HG03103 (cell line): ENCODE measurements around the gene CACNB2.

ENCODE experiments used
- ATAC-seq: cut with Tn5 transposase; IDR thresholded peaks from one replicate; pipeline ENCODE4 v1.9.1; 2021; ENCODE audit warnings: low read depth; ENCODE audit not compliant: unreplicated experiment

Gene CACNB2

DNA sequence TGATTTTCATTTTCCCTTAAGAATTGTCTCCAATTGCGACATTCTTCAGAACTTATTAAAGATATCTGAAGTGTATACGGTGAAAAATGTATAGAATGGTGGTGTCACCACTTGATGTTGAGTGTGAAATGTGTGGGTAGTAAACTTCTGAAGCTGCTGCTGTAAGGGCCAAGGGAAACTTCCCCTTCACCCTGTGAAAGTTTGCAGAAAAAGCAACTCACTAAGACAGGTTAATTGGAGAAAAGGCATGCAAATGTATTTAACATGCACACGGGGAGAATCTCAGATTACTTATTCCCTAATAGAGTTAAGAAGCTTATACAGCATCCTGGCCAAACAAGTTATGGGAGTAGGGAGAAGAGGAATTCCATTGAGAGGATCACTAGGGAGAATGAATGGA lies 338.1 kb downstream of the CACNB2 start:
- no peak for ATAC-seq

GRCh38 chr10:18479502-18479901 lies 339.3 kb downstream of the CACNB2 start:
- no peak for ATAC-seq

GRCh38 chr10:18483516-18484186 lies 343.4 kb downstream of the CACNB2 start:
- no peak for ATAC-seq

DNA sequence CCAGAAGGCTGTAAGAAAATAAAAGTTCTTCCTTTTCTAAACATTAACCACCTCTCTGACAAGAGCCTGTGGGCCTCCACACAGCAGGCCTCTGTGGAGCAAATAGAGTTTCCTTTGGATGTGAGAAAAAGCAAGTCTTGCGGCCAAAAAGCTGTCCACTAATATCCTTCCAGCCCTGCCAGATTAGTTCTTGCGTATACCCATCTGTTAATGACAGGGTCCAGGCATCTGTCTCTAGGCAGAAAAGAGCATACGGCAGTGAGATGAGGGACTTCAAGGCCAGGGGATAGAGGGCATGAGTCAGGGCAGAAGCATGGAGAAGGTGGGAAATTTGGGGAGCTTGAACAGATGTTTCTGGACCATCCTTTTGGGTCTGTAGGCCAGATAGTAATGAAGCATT lies 346.2 kb downstream of the CACNB2 start:
- no peak for ATAC-seq

GRCh38 chr10:18490755-18491154 lies 350.5 kb downstream of the CACNB2 start:
- ATAC-seq = no peak

- ATAC-seq = no peak
Observed at GRCh38 chr10:18497806-18498369, 357.7 kb downstream of the CACNB2 start.

DNA sequence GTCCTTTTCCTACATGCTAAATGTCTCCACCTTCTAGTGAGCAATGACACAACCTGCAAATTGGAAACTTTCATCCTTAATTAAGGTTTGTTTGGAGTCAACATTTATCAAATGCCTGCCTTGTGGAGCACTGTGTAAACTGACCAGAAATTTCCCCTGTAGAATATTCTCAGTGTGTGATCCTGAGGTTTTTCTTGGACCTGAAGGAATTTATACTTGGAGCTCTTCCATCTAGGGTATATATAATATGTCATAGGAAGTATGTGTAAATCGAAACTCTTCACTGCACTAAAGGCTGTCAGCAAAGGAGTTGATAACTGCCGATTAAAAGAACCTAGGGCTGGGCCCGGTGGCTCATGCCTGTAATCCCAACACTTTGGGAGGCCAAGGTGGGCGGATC lies 358.8 kb downstream of the CACNB2 start:
- no peak for ATAC-seq

- ATAC-seq = no peak
Observed at GRCh38 chr10:18500576-18500975, 360.4 kb downstream of the CACNB2 start.

DNA sequence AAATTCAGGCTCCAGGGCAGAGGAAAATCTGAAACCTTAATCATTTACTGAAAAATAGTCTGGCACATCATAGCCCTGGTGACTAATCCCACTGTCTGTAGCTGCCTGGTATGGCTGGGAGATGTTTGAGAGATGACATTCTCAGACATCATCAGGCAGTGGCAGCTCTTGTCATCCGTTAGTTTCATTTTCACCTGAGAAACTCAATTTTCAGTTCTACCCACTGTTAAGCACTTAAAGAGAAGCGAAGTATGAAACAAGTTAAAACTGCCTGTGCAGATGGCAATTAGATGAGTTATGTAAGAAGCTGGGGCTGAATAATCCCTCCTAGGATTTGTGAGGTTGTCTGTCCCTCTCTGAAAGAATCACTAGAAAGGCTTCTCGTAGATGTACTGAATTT lies 361.0 kb downstream of the CACNB2 start:
- ATAC-seq = peak; percentile 67

DNA sequence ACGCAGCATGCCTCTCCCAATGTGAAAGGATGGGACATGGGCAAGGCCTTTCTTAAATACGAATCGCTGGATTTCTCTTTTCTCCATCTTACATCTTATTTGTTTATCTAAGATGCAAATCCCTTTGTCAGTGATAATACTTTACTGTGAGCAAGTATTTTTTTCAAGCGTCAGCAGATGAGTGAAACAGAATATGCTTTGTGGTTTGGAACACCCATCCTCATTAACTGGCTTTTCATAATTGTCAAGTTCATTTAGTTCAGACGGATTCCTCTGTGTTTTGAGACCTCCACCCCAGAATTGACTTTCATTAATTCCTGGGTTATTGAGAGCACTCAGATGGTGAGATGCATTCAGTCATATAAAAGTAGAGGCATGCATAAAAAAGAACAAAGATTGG lies 361.4 kb downstream of the CACNB2 start:
- no peak for ATAC-seq

GRCh38 chr10:18504161-18504560 lies 363.9 kb downstream of the CACNB2 start:
- no peak for ATAC-seq

GRCh38 chr10:18505456-18506118 lies 365.4 kb downstream of the CACNB2 start:
- no peak for ATAC-seq

- no peak for ATAC-seq
Observed at GRCh38 chr10:18508587-18508986, 368.4 kb downstream of the CACNB2 start.

GRCh38 chr10:18514537-18514936 lies 374.3 kb downstream of the CACNB2 start:
- ATAC-seq = no peak

DNA sequence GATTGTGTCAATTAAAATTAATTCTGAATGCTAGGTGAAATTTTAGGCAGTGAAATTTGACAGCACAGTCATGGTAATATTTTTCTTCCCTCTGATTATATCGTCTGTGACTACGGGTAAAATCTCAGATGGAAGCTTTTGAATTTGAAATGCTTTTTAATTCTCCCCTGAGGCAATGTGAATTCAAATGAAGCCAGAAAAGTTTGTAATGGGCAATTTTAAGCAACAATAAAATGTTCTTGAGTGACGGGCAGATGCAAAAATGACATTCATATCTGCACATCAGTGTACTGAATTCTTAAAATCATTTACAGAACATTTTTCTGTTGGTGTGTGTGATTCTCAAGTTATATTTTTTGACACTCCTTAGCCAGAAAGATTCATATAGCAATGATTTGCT lies 376.6 kb downstream of the CACNB2 start:
- ATAC-seq = no peak

GRCh38 chr10:18523025-18523424 lies 382.8 kb downstream of the CACNB2 start:
- no peak for ATAC-seq

DNA sequence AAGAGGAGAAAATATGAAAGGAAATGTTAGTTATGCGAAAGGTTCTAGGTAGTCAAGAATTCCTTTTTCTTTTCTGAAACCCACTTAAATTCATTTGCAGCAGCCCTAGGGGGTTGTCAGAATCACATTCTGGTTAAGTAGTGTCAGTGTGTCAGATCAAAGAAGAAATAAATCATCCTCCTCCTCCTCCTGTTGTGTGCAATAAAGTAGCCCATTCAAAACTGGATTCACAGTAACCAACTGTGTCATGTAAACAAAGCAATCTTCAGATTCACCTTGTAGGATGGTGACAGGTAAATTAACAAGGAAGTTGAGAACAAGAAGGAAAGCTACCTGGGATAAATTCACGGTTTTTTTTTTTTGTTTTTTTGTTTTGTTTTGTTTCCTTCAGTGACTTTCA lies 383.6 kb downstream of the CACNB2 start:
- no peak for ATAC-seq

DNA sequence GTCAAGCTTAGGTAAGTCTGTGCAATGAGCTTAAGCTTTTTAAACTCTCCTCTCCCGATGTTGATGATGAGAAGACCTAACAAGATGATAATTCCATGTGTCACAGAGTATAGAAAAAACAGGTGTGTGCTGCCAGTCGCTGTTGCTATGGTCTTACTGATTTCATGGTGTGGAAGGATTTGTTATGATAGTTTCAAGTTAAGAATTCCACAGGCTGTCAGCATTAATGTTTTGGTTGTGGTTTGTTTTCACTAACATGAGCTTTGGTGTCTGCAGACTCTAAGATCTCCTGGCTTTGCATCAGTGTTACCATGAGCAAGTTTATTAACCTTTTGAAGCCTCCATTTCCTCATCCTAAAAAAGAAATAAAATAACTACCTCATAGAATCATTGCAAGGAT lies 387.5 kb downstream of the CACNB2 start:
- no peak for ATAC-seq

- ATAC-seq = no peak
Observed at GRCh38 chr10:18528292-18528691, 388.1 kb downstream of the CACNB2 start.

GRCh38 chr10:18532881-18533535 lies 392.8 kb downstream of the CACNB2 start:
- ATAC-seq = no peak

GRCh38 chr10:18533896-18534295 lies 393.7 kb downstream of the CACNB2 start:
- no peak for ATAC-seq

DNA sequence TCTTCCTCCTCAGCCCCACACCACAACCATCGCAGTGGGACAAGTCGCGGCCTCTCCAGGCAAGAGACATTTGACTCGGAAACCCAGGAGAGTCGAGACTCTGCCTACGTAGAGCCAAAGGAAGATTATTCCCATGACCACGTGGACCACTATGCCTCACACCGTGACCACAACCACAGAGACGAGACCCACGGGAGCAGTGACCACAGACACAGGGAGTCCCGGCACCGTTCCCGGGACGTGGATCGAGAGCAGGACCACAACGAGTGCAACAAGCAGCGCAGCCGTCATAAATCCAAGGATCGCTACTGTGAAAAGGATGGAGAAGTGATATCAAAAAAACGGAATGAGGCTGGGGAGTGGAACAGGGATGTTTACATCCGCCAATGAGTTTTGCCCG lies 399.1 kb downstream of the CACNB2 start:
- no peak for ATAC-seq
